GOT3 (cell line): ENCODE measurements around the gene ELMO1.

ENCODE experiments used
- DNase-seq: peaks from one replicate; lab custom pipeline; 2025; ENCODE audit warnings: mixed read lengths; lab: John Stamatoyannopoulos, UW

Gene ELMO1

GRCh38 chr7:37467002-37467401 lies 18.3 kb upstream of the ELMO1 start:
- no peak for DNase-seq

- DNase-seq = no peak
These were observed 13.5 kb upstream of the ELMO1 start for GRCh38 chr7:37462138-37462537.

- DNase-seq = no peak
These were observed 6.4 kb upstream of the ELMO1 start for GRCh38 chr7:37455081-37455480.

GRCh38 chr7:37452346-37452745 lies 3.7 kb upstream of the ELMO1 start:
- DNase-seq = no peak

- no peak for DNase-seq
These were observed 1.4 kb upstream of the ELMO1 start for GRCh38 chr7:37450035-37450434.

GRCh38 chr7:37449621-37450020 lies 957 bp upstream of the ELMO1 start:
- DNase-seq = no peak

- no peak for DNase-seq
These were observed 541 bp downstream of the ELMO1 start for GRCh38 chr7:37448011-37448635.

- DNase-seq = no peak
These were observed 2.3 kb downstream of the ELMO1 start for GRCh38 chr7:37446371-37446770.

- no peak for DNase-seq
These were observed 2.9 kb downstream of the ELMO1 start for GRCh38 chr7:37445790-37446189.

GRCh38 chr7:37445064-37445723 lies 3.5 kb downstream of the ELMO1 start:
- no peak for DNase-seq

- DNase-seq = no peak
These were observed 5.0 kb downstream of the ELMO1 start for GRCh38 chr7:37443627-37444026.

GRCh38 chr7:37442268-37442667 lies 6.4 kb downstream of the ELMO1 start:
- no peak for DNase-seq

- DNase-seq = no peak
These were observed 6.8 kb downstream of the ELMO1 start for GRCh38 chr7:37441816-37442215.

- no peak for DNase-seq
These were observed 7.3 kb downstream of the ELMO1 start for GRCh38 chr7:37441386-37441760.

- DNase-seq = no peak
These were observed 7.8 kb downstream of the ELMO1 start for GRCh38 chr7:37440738-37441385.

- no peak for DNase-seq
These were observed 9.0 kb downstream of the ELMO1 start for GRCh38 chr7:37439653-37440026.

- DNase-seq = no peak
These were observed 9.6 kb downstream of the ELMO1 start for GRCh38 chr7:37438906-37439652.

- DNase-seq = no peak
These were observed 13.4 kb downstream of the ELMO1 start for GRCh38 chr7:37435156-37435855.

GRCh38 chr7:37434529-37434928 lies 14.1 kb downstream of the ELMO1 start:
- no peak for DNase-seq

- DNase-seq = no peak
These were observed 15.5 kb downstream of the ELMO1 start for GRCh38 chr7:37433166-37433565.

- DNase-seq = no peak
These were observed 16.3 kb downstream of the ELMO1 start for GRCh38 chr7:37432281-37432920.

- no peak for DNase-seq
These were observed 17.3 kb downstream of the ELMO1 start for GRCh38 chr7:37431413-37431812.
